Keratinocyte (primary cell): ENCODE data around the gene DTD1. TPM values are rescaled to one million over a fixed set of nuclear protein-coding genes. Genes with fewer than 3 reads are reported as not detected.

Source experiments
- DNase-seq: peaks from one replicate; pipeline ENCODE4 v3.0.0-alpha.2; 2011; ENCODE audit warnings: low read depth, missing footprints, low spot score
- FAIRE-seq: peaks from 2 replicates; lab custom pipeline; 2011; peaks lifted over from hg19 to GRCh38; lab: Jason Lieb, UNC
- H2AFZ ChIP-seq: 2 replicates; pipeline ENCODE4 v1.6.0; 2012; ENCODE audit warnings: low read length, control low read depth, inconsistent platforms; ENCODE audit not compliant: control insufficient read depth
- H3K27ac ChIP-seq: 2 replicates; pipeline ENCODE4 v1.5.1; 2011; ENCODE audit warnings: low read length; ENCODE audit not compliant: control insufficient read depth, insufficient read depth
- H3K27me3 ChIP-seq: 3 replicates; pipeline ENCODE4 v1.6.0; 2011; ENCODE audit warnings: low read length; ENCODE audit not compliant: control insufficient read depth, insufficient read depth; ENCODE audit errors: extremely low read depth
- H3K36me3 ChIP-seq, 2 experiments: 2 replicates in 1 of 2; 3 replicates in 1 of 2; pipeline ENCODE4 v1.5.1; 2011; ENCODE audit warnings: low read length in 2 of 2, mild to moderate bottlenecking in 1 of 2; ENCODE audit not compliant: control insufficient read depth in 2 of 2, insufficient read depth in 2 of 2; ENCODE audit errors: extremely low read depth in 1 of 2
- H3K4me1 ChIP-seq: 3 replicates; pipeline ENCODE4 v1.5.1; 2011; ENCODE audit warnings: low read length; ENCODE audit not compliant: control insufficient read depth, insufficient read depth; ENCODE audit errors: extremely low read depth
- H3K4me2 ChIP-seq: 3 replicates; pipeline ENCODE4 v1.6.0; 2011; ENCODE audit warnings: low read depth, low read length; ENCODE audit not compliant: control insufficient read depth, insufficient read depth; ENCODE audit errors: extremely low read depth
- H3K4me3 ChIP-seq, 3 experiments: fragments of 200-600 bp in 1 of 3; sonication (generic) in 1 of 3; 2 replicates in 2 of 3; 3 replicates in 1 of 3; pipeline ENCODE4 v1.5.1; 2011 to 2016; ENCODE audit warnings: low read length in 3 of 3, mild to moderate bottlenecking in 3 of 3, control low read depth in 2 of 3, inconsistent platforms in 1 of 3, low read depth in 1 of 3, mixed read lengths in 1 of 3, mixed run types in 1 of 3, moderate library complexity in 1 of 3; ENCODE audit not compliant: control insufficient read depth in 2 of 3, insufficient read depth in 2 of 3; ENCODE audit errors: extremely low read depth in 1 of 3
- H3K79me2 ChIP-seq: 2 replicates; pipeline ENCODE4 v1.6.0; 2012; ENCODE audit warnings: low read length; ENCODE audit not compliant: control insufficient read depth, insufficient read depth
- H3K9ac ChIP-seq: 3 replicates; pipeline ENCODE4 v1.6.0; 2011; ENCODE audit warnings: low read length; ENCODE audit not compliant: control insufficient read depth, insufficient read depth; ENCODE audit errors: extremely low read depth
- H3K9me1 ChIP-seq: 3 replicates; pipeline ENCODE4 v1.6.0; 2011; ENCODE audit warnings: low read length; ENCODE audit not compliant: control insufficient read depth, insufficient read depth; ENCODE audit errors: extremely low read depth
- H3K9me3 ChIP-seq: 2 replicates; pipeline ENCODE4 v1.5.1; 2012; ENCODE audit warnings: low read depth, low read length; ENCODE audit not compliant: control insufficient read depth
- H4K20me1 ChIP-seq: 3 replicates; pipeline ENCODE4 v1.6.0; 2011; ENCODE audit warnings: low read length; ENCODE audit not compliant: control insufficient read depth, insufficient read depth; ENCODE audit errors: extremely low read depth
- CTCF ChIP-seq, 3 experiments: IDR thresholded peaks in 1 of 3; conservative IDR thresholded peaks in 1 of 3; optimal IDR thresholded peaks in 1 of 3; 2 replicates in 2 of 3; 3 replicates in 1 of 3; pipeline versions ENCODE3 to v1.5.1; 2011; ENCODE audit warnings: low read length in 3 of 3, mild to moderate bottlenecking in 3 of 3, moderate library complexity in 2 of 3, control low read depth in 1 of 3, inconsistent platforms in 1 of 3; ENCODE audit not compliant: insufficient read depth in 2 of 3; ENCODE audit errors: extremely low read depth in 1 of 3
- EZH2 ChIP-seq: IDR thresholded peaks from one replicate; pipeline ENCODE4 v1.6.1; 2012; ENCODE audit warnings: inconsistent platforms, mild to moderate bottlenecking, low read length, moderate library complexity
- dilution Hi-C: fragments of 300-500 bp; cut with MboI; formaldehyde crosslinking; loops from one replicate; pipeline ENCODE4 v1.7.0; 2020; ENCODE audit warnings: low sequenced_read_pairs; ENCODE audit not compliant: extremely low pct_ligation_motif_present
- polyA plus RNA-seq, 5 experiments: library from polyadenylated mRNA; depleted of rRNA in 3 of 5; stranded (reverse) in 3 of 5; stranded (forward) in 1 of 5; unstranded in 1 of 5; fragments of >200 nt; gene quantifications; 1 replicate in 1 of 5; 2 replicates in 3 of 5; 3 replicates in 1 of 5; pipeline versions ENCODE4 v1.2.1 to v1.2.3, GENCODE V29; 2011 to 2012; ENCODE audit warnings: missing spikeins in 2 of 5, low read depth in 1 of 5, low replicate concordance in 1 of 5

Gene DTD1
- polyA plus RNA-seq, 1 donor (not counting 4 experiments of a cell fraction or from before 2014, with no cell fraction given) = 68.3 TPM

- no peak overlapping the region for H3K27ac ChIP-seq
- peaks cover 8% of the 10 kb centered on the region for H3K4me1 ChIP-seq
- no peak overlapping the region for H2AFZ ChIP-seq
- dilution Hi-C loops = no loop called here
- H3K9ac ChIP-seq = no peak overlapping the region
- no peaks in the 10 kb centered on the region for H4K20me1 ChIP-seq
- no peaks in the 10 kb centered on the region for H3K27me3 ChIP-seq
- no peaks in the 10 kb centered on the region for H3K9me3 ChIP-seq
- TF ChIP-seq EZH2 (no peak), CTCF (optimal IDR thresholded peaks at IDR 0.05 in 1 of 3, IDR thresholded peaks at IDR 0.05 in 1 of 3, conservative IDR thresholded peaks at IDR 0.05 in 1 of 3; ENCODE audit: extremely low read depth in 1 of 3, insufficient read depth in 2 of 3, low read length in 3 of 3) (no peak)
- DNase-seq (no peak), FAIRE-seq (no peak)
- no peak overlapping the region for H3K4me3 ChIP-seq
- peaks cover 21% of the 10 kb centered on the region for H3K79me2 ChIP-seq
- H3K9me1 ChIP-seq = no peaks in the 10 kb centered on the region
- H3K36me3 ChIP-seq = no peaks in the 10 kb centered on the region
- no peak overlapping the region for H3K4me2 ChIP-seq
These were observed 2.3 kb downstream of the DTD1 start for GRCh38 chr20:18589941-18590674.

GRCh38 chr20:18596270-18596669 lies 8.4 kb downstream of the DTD1 start:
- no peak overlapping the region for H3K9ac ChIP-seq
- FAIRE-seq = no peak
- no peaks in the 10 kb centered on the region for H4K20me1 ChIP-seq
- H3K79me2 ChIP-seq = peaks cover 8% of the 10 kb centered on the region
- dilution Hi-C loops = no loop called here
- no peak for TF ChIP-seq CTCF (optimal IDR thresholded peaks at IDR 0.05 in 1 of 3, IDR thresholded peaks at IDR 0.05 in 1 of 3, conservative IDR thresholded peaks at IDR 0.05 in 1 of 3; ENCODE audit: extremely low read depth in 1 of 3, insufficient read depth in 2 of 3, low read length in 3 of 3)
- no peak for TF ChIP-seq EZH2
- no peak overlapping the region for H3K27ac ChIP-seq
- peaks cover 4 to 8% of the 10 kb centered on the region in 2 experiments for H3K36me3 ChIP-seq
- H3K4me2 ChIP-seq = no peak overlapping the region
- no peaks in the 10 kb centered on the region for H3K9me3 ChIP-seq
- no peaks in the 10 kb centered on the region for H3K9me1 ChIP-seq
- no peaks in the 10 kb centered on the region for H3K27me3 ChIP-seq
- H3K4me3 ChIP-seq = no peak overlapping the region
- no peak overlapping the region for H2AFZ ChIP-seq
- H3K4me1 ChIP-seq = no peaks in the 10 kb centered on the region
- DNase-seq = no peak
